TTC549 (cell line): ENCODE data around the gene CCN5.
"Not testable (repeated sequence)": the region's sequence is repeated elsewhere in the genome, so short reads cannot be mapped to it uniquely, and the experiment has no call there.

ENCODE experiments used
- FAIRE-seq: peaks from 2 replicates; lab custom pipeline; 2012; peaks lifted over from hg19 to GRCh38; lab: Jason Lieb, UNC

Gene CCN5

DNA sequence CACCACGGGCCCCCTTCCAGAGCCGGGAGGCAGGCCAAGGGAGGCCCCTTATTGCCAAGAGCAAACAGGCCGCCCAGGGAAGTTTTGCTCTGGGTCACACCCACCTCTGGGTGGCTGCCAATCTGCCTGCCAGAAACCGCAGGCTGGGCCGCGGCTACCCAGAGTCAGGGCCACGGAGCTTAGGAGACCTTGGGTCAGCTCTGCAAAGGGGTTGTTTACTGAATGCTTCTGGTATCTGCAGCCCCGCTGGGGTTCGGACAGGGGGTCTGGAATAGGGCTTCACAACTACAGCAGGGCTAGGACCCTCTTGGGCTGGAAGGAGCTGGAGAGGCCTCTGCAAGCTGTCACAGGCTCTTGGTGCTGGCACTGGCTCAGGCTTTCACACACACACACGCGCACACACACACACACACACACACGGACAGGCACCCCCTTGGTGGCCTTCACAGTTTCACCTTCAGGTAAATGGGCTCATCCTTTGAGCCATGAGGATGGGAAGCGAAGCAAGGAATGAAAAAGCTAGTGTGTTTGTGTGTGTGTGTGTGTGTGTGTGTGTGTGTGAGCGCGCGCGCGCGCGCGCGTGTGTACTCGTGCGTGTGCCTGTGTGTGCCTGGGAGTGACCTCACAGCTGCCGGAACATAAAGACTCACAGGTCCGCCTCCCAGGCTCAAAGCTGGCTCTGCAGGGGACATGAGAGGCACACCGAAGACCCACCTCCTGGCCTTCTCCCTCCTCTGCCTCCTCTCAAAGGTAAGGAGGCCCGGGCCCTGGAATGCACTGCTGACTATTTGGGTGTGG is at the start of gene CCN5:
Gene CCN5, plus strand, starts transcription at position 669 of the 798 bp plus-strand sequence. Its CDS starts 22 bp downstream, at position 691.
- no peak for FAIRE-seq

DNA sequence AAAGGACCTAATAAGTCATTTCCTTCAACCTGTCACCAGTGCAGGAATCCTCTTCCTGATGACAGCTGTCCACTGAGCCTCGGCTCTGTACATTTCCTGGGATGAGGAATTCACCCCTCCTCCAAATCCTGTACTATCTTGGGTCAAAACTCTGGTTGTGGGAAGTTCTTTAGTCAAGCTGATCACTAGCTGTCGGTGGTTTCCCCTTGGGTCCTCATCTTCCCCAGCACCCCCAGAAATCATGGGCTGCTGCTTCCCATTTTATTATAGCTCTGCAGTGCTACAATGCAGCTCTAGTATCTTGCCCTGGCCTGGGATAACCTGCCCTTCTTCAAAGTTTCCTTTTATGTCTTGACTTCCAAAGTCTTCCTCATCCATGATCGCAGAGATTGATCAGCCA is 49.1 kb upstream of the CCN5 start:
- no peak for FAIRE-seq

GRCh38 chr20:44670851-44671250 is 44.3 kb upstream of the CCN5 start:
- not testable (repeated sequence) for FAIRE-seq

- FAIRE-seq: not testable (repeated sequence)
These were observed 43.6 kb upstream of the CCN5 start for GRCh38 chr20:44671541-44671940.

GRCh38 chr20:44672318-44672902 is 42.8 kb upstream of the CCN5 start:
- FAIRE-seq: not testable (repeated sequence)

GRCh38 chr20:44678242-44678641 is 36.9 kb upstream of the CCN5 start:
- FAIRE-seq: no peak

DNA sequence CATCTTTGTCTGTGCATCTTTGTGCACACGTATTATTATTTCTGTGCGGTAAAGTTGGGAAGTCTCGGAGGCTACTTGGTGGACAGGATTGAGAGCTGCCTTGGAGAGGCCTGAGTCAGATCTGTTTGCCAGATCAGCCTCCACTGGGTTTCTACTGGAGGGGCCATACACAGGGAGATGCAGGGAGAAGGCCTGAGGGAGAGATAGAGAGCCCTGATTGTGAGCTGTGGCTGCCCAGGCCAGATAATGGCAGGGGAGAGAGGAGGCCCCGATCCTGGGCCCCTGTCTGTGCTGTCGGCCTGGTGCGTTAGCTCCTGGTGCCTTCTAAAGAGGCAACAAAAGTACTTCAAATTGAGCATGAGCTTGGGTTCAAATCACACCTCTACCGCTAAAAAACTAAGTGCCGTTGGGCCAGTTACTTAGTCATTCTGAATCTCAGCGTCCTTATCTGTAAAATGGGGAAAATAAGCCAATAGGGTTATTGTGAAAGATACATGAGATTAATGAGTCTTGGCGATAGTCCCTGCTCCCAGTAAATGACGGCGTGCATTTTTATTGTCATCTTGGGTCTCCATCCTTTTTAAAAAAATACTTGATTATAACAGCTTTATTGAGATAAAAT is 36.1 kb upstream of the CCN5 start:
- FAIRE-seq: no peak

- no peak for FAIRE-seq
These were observed 33.2 kb upstream of the CCN5 start for GRCh38 chr20:44681796-44682566.

GRCh38 chr20:44683263-44684046 is 31.7 kb upstream of the CCN5 start:
- FAIRE-seq: no peak

DNA sequence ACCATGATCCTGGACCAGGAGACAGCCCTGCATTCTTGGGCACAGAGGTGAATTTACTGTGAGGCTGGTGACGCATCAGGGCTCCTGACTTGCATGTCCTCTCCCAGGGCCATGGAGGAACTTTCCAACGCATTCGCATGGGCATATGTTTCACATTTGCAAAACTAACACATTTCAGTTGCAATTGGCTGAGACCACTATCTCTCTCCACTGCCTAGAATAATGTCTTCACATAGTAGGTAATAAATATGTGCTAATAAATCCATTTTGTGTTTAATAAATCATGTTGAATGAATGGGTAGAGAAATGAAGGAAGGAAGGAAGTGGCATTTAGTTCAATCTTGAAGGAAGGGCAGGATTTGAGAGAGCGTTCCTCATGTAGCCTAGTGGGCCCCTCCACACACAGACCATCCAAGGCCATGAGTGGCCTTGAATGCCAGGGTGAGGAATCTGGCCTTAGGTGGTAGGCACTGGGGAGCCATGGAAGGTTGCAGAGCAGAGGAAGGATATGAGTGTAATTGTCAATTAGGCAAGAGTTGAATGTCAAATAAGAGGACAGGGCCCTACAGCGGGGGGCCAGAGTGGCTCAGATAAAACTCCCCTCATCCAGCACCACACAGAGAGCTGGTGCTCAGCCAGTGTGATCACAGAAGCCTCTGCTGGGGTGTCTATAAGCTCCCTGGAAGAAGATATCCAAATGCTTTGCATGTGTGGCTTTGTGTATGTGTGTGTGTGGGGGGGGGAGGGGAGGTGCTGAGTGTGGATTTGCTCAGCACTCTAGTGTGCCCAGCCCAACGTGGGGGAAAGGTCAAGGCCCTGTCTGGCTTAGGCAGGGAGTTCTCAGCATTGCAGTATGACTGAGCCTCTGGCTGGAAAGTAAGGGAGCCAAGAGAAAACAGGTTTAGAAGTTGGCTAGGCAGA is 30.9 kb upstream of the CCN5 start:
- FAIRE-seq: no peak

- FAIRE-seq: no peak
These were observed 28.2 kb upstream of the CCN5 start for GRCh38 chr20:44686934-44687333.

DNA sequence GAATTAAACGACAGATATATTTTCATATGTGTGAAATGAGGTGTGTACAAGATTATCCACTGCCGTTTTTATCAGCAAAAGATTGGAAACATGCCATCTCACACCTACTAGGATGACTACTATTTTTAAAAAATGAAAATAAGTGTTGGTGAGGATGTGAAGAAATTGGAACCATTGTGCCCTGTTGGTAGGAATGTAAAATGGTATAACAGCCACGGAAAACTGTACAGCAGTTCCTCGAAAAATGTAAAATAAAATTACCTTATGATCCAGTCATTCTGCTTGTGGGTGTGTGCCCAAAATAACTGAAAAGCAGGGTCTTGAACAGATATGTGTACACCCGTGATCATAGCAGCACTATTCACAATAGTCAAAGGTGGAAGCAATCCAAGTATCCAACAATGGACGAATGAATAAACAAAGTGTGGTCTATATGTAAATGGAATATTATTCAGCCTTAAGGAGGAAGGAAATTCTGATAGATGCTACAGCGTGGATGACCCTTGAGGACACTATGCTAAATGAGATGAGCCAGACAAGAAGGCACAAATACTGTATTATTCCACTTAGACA is 27.0 kb upstream of the CCN5 start:
- FAIRE-seq: no peak

DNA sequence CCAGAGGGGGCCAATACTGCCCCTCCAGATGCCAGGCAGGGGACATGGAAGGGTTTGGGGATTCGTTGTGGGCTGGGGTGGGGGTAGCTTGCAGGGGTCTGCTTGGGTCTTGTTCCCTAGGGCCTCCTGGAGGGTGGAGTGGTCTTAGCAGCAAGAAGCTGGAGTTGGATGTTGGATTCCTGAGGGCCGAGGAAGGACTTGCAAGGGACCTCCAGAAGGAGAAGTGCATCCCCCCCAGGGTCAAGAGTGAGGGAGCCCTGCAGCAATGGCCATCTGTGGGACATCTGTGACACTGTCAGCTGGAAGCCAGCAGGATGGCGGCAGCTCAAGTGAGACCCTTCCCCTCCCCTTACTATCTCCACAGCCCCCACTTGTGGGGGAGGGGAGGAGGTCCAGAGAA is 25.4 kb upstream of the CCN5 start:
- no peak for FAIRE-seq

DNA sequence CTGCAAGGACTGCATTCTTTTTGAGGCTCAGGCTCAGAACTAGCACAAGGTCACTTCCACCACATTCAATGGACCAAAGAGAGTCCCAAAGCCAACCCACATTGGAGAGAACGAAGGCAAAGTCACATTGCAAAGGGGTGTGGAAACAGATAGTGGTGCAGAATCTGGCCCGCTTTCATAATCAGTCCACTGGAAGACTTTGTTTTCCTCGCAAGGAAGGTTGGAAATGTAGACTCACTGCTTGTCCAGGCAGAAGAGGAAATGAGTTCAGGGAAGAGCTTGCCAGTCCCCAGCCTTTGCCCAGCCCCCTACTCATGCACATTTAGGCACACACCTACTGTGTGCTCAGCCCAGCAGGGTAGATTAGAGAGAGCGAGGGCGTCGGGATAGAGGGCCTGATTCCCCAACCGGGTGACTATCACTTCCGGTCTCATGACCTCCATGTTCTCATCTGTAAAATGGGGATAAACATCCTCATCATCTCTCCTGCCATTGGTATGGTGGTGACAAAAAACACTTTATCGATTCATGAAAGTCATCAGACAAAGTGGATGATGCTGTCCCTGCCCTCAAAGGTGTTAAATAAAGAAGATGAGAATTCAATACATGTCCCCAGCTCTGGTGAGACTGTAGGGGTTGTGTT is 24.3 kb upstream of the CCN5 start:
- no peak for FAIRE-seq

- no peak for FAIRE-seq
These were observed 23.4 kb upstream of the CCN5 start for GRCh38 chr20:44691424-44692423.

- no peak for FAIRE-seq
These were observed 22.2 kb upstream of the CCN5 start for GRCh38 chr20:44692932-44693480.

GRCh38 chr20:44693627-44694026 is 21.5 kb upstream of the CCN5 start:
- no peak for FAIRE-seq

GRCh38 chr20:44694159-44694558 is 21.0 kb upstream of the CCN5 start:
- FAIRE-seq: no peak
